ENCODE measurements around the gene YY2. TPM values are rescaled to one million over a fixed set of nuclear protein-coding genes. Genes with fewer than 3 reads are reported as not detected.
"Not testable (repeated sequence)": the region's sequence is repeated elsewhere in the genome, so short reads cannot be mapped to it uniquely, and the experiment has no call there.

The YY2 gene
- 3.1 TPM for polyA plus RNA-seq (2012; ENCODE audit: insufficient read depth, insufficient read length, low read depth)

DNA sequence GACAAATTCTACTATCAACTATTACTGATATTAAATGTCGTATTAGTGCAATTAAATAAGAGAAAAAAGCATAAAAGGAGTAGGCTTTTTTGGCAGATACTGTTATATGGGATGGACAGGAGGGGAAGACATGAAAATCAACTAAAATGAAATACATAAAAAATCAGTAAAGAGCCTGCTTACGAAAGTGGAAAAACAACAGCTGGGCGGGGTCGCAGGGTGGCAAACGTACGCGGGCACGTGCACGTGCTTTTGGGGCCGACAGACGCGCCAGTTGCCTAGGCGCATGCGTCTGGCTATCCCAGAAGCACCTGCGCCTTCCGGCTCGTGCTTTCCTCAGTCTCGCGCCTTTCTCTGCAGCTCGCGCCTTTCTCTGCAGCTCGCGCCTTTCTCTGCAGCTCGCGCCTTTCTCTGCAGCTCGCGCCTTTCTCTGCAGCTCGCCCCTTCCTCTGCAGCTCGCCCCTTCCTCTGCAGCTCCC, at the start of gene YY2:
Gene YY2, plus strand, starts transcription at position 51 of the 479 bp plus-strand sequence. CDS start 498 bp downstream, outside the sequence.
- H3K4me3 ChIP-seq (ENCODE audit: low read depth, low read length) = no peak within 1 kb of the TSS
- no peaks in the 10 kb centered on the region for H3K9me3 ChIP-seq
- H3K36me3 ChIP-seq = 0 out of 2 replicates have a peak, but pooled peaks cover 3% of the 10 kb centered on the region
- no peak for DNase-seq
- no peaks in the 10 kb centered on the region for H3K4me1 ChIP-seq
- TF ChIP-seq, protein P1, sequence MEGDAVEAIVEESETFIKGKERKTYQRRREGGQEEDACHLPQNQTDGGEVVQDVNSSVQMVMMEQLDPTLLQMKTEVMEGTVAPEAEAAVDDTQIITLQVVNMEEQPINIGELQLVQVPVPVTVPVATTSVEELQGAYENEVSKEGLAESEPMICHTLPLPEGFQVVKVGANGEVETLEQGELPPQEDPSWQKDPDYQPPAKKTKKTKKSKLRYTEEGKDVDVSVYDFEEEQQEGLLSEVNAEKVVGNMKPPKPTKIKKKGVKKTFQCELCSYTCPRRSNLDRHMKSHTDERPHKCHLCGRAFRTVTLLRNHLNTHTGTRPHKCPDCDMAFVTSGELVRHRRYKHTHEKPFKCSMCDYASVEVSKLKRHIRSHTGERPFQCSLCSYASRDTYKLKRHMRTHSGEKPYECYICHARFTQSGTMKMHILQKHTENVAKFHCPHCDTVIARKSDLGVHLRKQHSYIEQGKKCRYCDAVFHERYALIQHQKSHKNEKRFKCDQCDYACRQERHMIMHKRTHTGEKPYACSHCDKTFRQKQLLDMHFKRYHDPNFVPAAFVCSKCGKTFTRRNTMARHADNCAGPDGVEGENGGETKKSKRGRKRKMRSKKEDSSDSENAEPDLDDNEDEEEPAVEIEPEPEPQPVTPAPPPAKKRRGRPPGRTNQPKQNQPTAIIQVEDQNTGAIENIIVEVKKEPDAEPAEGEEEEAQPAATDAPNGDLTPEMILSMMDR (IDR thresholded peaks at IDR 0.05; ENCODE audit: low read depth, low read length) = no peak
- no peaks in the 10 kb centered on the region for H3K27me3 ChIP-seq

DNA sequence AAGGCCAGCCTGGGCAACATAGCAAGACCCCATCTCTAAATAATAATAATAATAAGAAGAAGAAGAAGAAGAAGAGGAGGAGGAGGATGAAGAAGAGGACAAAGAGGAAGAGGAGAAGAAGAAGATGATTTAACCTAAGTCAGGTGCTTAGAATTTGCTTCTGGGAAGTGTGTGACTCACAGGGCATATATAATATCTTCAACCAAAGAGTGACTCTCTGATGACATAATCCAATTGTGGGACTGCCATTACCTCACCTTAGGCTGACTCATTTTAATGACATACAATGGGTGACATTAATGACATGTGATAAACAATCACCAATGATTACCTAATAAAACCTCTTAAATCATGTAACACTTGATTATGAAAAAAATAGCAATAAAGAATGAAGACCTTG, 49.1 kb upstream of the YY2 start:
- no peak for DNase-seq
- Histone ChIP-seq H3K27me3 (no peaks in the 10 kb centered on the region), H3K4me3 (ENCODE audit: low read depth, low read length) (no peak overlapping the region), H3K4me1 (no peaks in the 10 kb centered on the region), H3K36me3 (no peaks in the 10 kb centered on the region), H3K9me3 (no peaks in the 10 kb centered on the region)
- TF ChIP-seq, protein P1 (IDR thresholded peaks at IDR 0.05; ENCODE audit: low read depth, low read length) = no peak

DNA sequence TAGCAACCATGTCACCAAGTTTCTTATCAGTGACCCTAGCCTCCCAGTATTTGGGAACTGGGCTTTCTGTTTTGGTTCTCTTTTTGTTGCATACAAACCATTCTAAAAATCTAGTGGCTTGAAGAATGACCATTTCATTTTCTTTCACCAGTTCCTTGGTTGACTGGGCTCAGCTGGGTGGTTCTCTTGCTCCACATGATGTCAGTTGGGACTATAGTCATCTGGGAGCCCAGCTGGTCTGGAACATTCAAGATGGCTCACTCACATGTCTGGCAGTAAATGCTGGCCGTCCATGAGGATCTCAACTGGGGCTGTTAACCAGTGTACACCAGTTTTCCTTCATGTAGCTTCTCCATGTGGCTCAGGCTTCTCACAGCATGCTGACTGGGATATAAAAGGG, 44.0 kb upstream of the YY2 start:
- H3K4me1 ChIP-seq = no peaks in the 10 kb centered on the region
- H3K27me3 ChIP-seq = no peaks in the 10 kb centered on the region
- no peaks in the 10 kb centered on the region for H3K9me3 ChIP-seq
- DNase-seq = no peak
- H3K36me3 ChIP-seq = no peaks in the 10 kb centered on the region
- H3K4me3 ChIP-seq (ENCODE audit: low read depth, low read length) = no peak overlapping the region
- TF ChIP-seq, protein P1 (IDR thresholded peaks at IDR 0.05; ENCODE audit: low read depth, low read length) = no peak

DNA sequence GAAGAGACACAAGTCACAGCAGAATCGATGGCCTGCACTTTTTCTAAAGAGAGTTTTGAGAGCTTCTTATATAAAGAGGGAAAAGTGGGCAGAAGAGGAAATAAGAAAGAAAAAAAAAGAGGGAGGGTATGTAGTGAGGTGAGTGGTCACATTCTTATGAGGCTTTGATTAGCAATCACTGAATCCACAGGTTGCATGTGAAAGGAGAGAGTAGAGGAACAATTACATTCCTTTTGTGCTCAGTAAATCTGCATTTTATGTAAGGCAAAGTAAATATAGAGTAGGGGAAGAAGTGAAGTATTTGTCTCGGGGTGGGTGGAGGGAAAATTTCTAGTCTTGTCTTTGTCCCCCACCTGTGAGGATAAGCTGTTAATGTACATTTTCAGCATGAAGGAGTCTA, 43.2 kb upstream of the YY2 start:
- H3K9me3 ChIP-seq = no peaks in the 10 kb centered on the region
- no peaks in the 10 kb centered on the region for H3K4me1 ChIP-seq
- H3K27me3 ChIP-seq = no peaks in the 10 kb centered on the region
- H3K4me3 ChIP-seq (ENCODE audit: low read depth, low read length) = no peak overlapping the region
- TF ChIP-seq, protein P1 (IDR thresholded peaks at IDR 0.05; ENCODE audit: low read depth, low read length) = no peak
- no peak for DNase-seq
- H3K36me3 ChIP-seq = no peaks in the 10 kb centered on the region

DNA sequence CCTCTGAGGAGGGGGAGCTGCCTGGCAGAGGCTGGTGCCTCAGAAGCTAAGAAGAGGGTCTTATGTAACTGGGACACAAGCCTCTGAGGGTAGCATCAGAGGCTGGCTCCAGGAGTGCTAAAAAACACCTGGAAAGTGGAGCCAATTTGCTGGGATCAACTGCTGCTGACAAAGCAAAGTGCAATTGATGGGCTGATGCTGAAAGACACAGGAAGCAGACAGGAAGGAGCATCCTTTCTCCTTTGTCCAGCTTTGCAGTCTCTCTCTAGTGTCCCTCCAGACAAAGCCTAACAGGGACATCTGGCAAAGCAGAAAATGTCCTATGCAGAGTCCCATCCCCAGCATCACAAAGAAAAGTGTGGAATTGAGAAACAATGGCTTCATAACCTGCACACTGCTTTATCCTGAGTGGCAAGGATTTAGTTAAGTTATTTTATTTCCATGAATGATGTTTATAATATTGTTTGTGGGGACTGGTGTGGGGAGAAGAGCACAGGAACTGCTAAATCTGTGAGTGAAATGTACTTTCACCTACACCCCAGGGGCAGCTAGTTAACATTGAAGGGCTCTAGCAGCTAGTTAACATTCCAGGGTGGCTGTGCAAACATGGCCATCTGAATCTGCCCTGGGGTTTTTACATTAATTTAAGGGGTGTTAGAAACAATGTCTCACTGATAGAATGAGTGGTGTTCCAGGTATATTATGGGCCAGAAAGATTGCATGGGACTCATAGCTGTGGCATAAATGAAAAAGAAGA, 42.0 kb upstream of the YY2 start:
- no peaks in the 10 kb centered on the region for H3K4me1 ChIP-seq
- no peak for DNase-seq
- no peaks in the 10 kb centered on the region for H3K36me3 ChIP-seq
- TF ChIP-seq, protein P1 (IDR thresholded peaks at IDR 0.05; ENCODE audit: low read depth, low read length) = no peak
- no peak overlapping the region for H3K4me3 ChIP-seq (ENCODE audit: low read depth, low read length)
- no peaks in the 10 kb centered on the region for H3K27me3 ChIP-seq
- H3K9me3 ChIP-seq = no peaks in the 10 kb centered on the region

DNA sequence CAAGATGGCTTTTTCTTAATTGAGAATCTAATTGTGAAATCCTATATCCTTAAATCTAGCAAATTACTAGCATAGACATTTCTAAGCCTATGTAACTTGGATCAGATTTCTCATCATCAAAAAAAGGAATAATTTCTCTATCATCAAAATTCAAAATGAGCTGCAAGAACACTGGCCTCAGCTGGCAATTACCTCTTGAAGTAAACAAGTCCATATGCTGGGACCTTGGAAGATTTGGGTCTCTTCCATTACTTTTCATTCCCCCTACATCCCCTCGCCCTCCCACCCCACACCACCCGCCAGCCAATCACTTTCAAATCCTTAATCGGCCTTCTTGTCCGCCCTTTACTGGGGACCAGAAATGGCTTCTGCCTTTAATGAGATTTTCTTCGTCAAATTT, 39.7 kb upstream of the YY2 start:
- DNase-seq = no peak
- TF ChIP-seq, protein P1 (IDR thresholded peaks at IDR 0.05; ENCODE audit: low read depth, low read length) = no peak
- Histone ChIP-seq H3K4me3 (ENCODE audit: low read depth, low read length) (no peak overlapping the region), H3K27me3 (no peaks in the 10 kb centered on the region), H3K4me1 (no peaks in the 10 kb centered on the region), H3K36me3 (no peaks in the 10 kb centered on the region), H3K9me3 (no peaks in the 10 kb centered on the region)

DNA sequence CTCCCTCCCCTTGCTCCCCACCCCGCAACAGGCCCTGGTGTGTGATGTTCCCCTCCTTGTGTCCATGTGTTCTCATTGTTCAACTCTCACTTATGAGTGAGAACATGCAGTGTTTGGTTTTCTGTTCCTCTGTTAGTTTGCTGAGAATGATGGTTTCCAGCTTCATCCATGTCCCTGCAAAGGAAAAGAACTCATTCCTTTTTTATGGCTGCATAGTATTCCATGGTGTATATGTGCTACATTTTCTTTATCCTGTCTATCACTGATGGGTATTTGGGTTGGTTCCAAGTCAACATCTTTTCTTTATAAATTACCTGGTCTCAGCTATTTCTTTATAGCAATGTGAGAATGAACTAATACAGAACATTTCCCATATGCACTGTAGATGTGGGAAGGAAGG, 35.6 kb upstream of the YY2 start:
- H3K4me3 ChIP-seq (ENCODE audit: low read depth, low read length); H3K9me3 ChIP-seq; H3K4me1 ChIP-seq; DNase-seq; H3K27me3 ChIP-seq; H3K36me3 ChIP-seq: not testable (repeated sequence)

Data from BE2C (cell line).